ENCODE measurements around the gene ARHGAP42. TPM values are rescaled to one million over a fixed set of nuclear protein-coding genes. Genes with fewer than 3 reads are reported as not detected.

ARHGAP42 gene
- total RNA-seq, 1 experiment from 2014 or later: 11.5 TPM

GRCh38 chr11:100837311-100837710 lies 150.2 kb downstream of the ARHGAP42 start:
- no peak for DNase-seq (ENCODE audit: low read depth)
- in situ Hi-C loops (cut with HindIII; ENCODE audit: low pct_unique_long_range_greater_than_20kb, low sequenced_read_pairs): no loop called here

- peak; percentile 48 for DNase-seq (ENCODE audit: low read depth)
- in situ Hi-C loops (cut with HindIII; ENCODE audit: low pct_unique_long_range_greater_than_20kb, low sequenced_read_pairs): no loop called here
Observed at GRCh38 chr11:100841711-100842407, 154.8 kb downstream of the ARHGAP42 start.

- no peak for DNase-seq (ENCODE audit: low read depth)
- in situ Hi-C loops (cut with HindIII; ENCODE audit: low pct_unique_long_range_greater_than_20kb, low sequenced_read_pairs): no loop called here
Observed at GRCh38 chr11:100847696-100848216, 160.7 kb downstream of the ARHGAP42 start.

GRCh38 chr11:100849009-100849900 lies 162.2 kb downstream of the ARHGAP42 start:
- in situ Hi-C loops (cut with HindIII; ENCODE audit: low pct_unique_long_range_greater_than_20kb, low sequenced_read_pairs): no loop called here
- peak; percentile 37 for DNase-seq (ENCODE audit: low read depth)

- no peak for DNase-seq (ENCODE audit: low read depth)
- in situ Hi-C loops (cut with HindIII; ENCODE audit: low pct_unique_long_range_greater_than_20kb, low sequenced_read_pairs): no loop called here
Observed at GRCh38 chr11:100849901-100850235, 162.8 kb downstream of the ARHGAP42 start.

- in situ Hi-C loops (cut with HindIII; ENCODE audit: low pct_unique_long_range_greater_than_20kb, low sequenced_read_pairs): no loop called here
Observed at GRCh38 chr11:100851147-100851546, 164.1 kb downstream of the ARHGAP42 start.

GRCh38 chr11:100851584-100852152 lies 164.6 kb downstream of the ARHGAP42 start:
- in situ Hi-C loops (cut with HindIII; ENCODE audit: low pct_unique_long_range_greater_than_20kb, low sequenced_read_pairs): no loop called here
- no peak for DNase-seq (ENCODE audit: low read depth)

More at GRCh38 chr11:100851147-100851546, 164.1 kb downstream of the ARHGAP42 start:
- DNase-seq (ENCODE audit: low read depth): no peak

- in situ Hi-C loops (cut with HindIII; ENCODE audit: low pct_unique_long_range_greater_than_20kb, low sequenced_read_pairs): no loop called here
- DNase-seq (ENCODE audit: low read depth): peak; percentile 32
Observed at GRCh38 chr11:100855466-100856067, 168.5 kb downstream of the ARHGAP42 start.

- in situ Hi-C loops (cut with HindIII; ENCODE audit: low pct_unique_long_range_greater_than_20kb, low sequenced_read_pairs): no loop called here
- DNase-seq (ENCODE audit: low read depth): no peak
Observed at GRCh38 chr11:100857236-100858005, 170.3 kb downstream of the ARHGAP42 start.

GRCh38 chr11:100860318-100861155 lies 173.4 kb downstream of the ARHGAP42 start:
- in situ Hi-C loops (cut with HindIII; ENCODE audit: low pct_unique_long_range_greater_than_20kb, low sequenced_read_pairs): no loop called here

GRCh38 chr11:100861212-100861611 lies 174.1 kb downstream of the ARHGAP42 start:
- DNase-seq (ENCODE audit: low read depth): no peak
- in situ Hi-C loops (cut with HindIII; ENCODE audit: low pct_unique_long_range_greater_than_20kb, low sequenced_read_pairs): no loop called here

More at GRCh38 chr11:100860318-100861155, 173.4 kb downstream of the ARHGAP42 start:
- no peak for DNase-seq (ENCODE audit: low read depth)

- in situ Hi-C loops (cut with HindIII; ENCODE audit: low pct_unique_long_range_greater_than_20kb, low sequenced_read_pairs): no loop called here
- DNase-seq (ENCODE audit: low read depth): peak; percentile 43
Observed at GRCh38 chr11:100863080-100863581, 176.0 kb downstream of the ARHGAP42 start.

- no peak for DNase-seq (ENCODE audit: low read depth)
- in situ Hi-C loops (cut with HindIII; ENCODE audit: low pct_unique_long_range_greater_than_20kb, low sequenced_read_pairs): no loop called here
Observed at GRCh38 chr11:100865443-100866065, 178.5 kb downstream of the ARHGAP42 start.

GRCh38 chr11:100866453-100866852 lies 179.4 kb downstream of the ARHGAP42 start:
- in situ Hi-C loops (cut with HindIII; ENCODE audit: low pct_unique_long_range_greater_than_20kb, low sequenced_read_pairs): no loop called here
- no peak for DNase-seq (ENCODE audit: low read depth)

- DNase-seq (ENCODE audit: low read depth): no peak
- in situ Hi-C loops (cut with HindIII; ENCODE audit: low pct_unique_long_range_greater_than_20kb, low sequenced_read_pairs): no loop called here
Observed at GRCh38 chr11:100867606-100868005, 180.5 kb downstream of the ARHGAP42 start.

GRCh38 chr11:100869328-100869727 lies 182.2 kb downstream of the ARHGAP42 start:
- in situ Hi-C loops (cut with HindIII; ENCODE audit: low pct_unique_long_range_greater_than_20kb, low sequenced_read_pairs): no loop called here
- DNase-seq (ENCODE audit: low read depth): no peak
